Activated CD8-positive, alpha-beta memory T cell treated with anti-CD3 and anti-CD28 coated beads for 1 hour (primary cell): ENCODE results near the gene RBM3.

Experiments
- DNase-seq, 2 donors: peaks; one replicate each; pipeline ENCODE4 v3.0.0-alpha.2; 2020; ENCODE audit warnings: low read depth in 1 of 2; ENCODE audit errors: extremely low read depth in 1 of 2

Gene RBM3

DNA sequence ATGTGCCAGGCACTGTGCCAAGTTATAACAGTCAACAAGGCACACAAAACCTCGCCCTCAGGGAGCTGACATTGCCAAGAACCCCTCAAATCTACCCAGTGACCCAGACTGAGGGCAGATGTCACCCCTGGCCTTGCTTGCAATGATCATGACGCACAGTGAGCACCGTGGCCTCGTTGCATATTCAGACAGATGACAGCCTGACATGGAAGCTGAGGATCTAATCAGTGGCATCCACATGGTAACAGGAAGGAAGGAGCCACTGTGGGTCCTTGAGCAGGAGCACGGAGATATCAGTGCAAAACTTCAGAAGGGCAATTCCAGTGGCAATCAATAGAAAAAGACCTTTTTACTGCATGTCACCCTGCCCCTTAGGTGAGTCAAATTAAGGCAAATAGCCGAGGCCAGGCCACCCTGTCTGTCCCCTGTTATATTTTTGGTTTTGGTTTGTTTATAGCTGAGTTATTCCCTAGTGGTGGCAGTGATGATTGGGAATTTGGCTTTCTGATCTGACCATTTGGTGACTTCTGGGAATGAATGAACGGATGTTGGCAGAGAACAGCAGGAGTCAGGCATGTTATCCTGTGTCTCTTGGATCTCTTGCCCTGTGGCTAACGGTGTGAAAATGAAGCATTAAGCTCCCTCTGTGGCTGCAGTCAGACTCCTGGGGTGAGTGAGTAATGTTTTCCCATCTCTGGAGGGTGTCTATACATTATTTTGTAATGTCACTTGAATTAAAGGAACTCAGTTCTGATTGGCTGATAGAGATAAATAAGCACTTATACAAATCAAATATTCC lies 43.5 kb downstream of the RBM3 start:
- DNase-seq, result no peak

- no peak for DNase-seq
Observed at GRCh38 chrX:48626401-48627298, 52.4 kb downstream of the RBM3 start.
